ENCODE measurements around the gene NELL1.

The NELL1 gene

DNA sequence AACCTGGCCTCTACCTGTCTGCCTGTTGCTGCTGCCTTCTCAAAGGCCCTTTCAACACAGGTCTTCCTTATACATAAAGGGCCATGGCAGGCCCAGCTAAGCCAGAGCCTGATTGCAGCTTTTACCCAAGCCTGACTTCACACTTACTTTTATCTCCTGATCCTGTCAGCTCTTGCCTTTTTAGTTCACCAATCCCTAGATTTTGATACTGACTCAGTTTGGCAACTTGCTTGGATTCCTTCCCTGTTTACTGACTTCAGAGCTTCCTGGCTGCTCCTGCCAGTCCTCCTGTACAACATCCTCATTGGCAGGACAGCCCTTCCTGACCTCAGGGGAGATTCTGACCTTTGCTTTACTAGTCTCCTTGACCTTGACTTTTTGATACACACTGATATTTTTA, 195.2 kb downstream of the NELL1 start:
- DNase-seq (ENCODE audit: insufficient read length, low spot score) (no peak), FAIRE-seq (no peak)

DNA sequence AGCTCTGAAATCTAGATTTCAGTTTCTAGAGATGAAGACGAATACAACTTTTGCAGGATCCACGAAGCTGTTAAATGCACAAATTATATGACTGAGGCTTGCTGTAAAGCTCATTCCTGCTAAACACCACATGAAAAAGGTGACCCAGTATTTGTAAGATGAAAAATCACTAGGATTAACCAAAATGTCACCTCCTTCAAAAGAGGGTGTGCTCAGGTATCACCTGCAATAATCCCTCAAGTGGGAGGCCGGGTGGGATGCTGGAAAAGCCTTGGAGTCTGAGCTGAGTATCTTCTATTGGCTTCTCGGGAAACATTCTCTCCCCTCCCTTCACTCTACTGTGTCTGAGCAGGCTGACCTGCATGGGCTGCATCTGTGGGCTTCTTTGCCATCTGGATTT, 195.8 kb downstream of the NELL1 start:
- DNase-seq (ENCODE audit: insufficient read length, low spot score) (no peak), FAIRE-seq (no peak)

DNA sequence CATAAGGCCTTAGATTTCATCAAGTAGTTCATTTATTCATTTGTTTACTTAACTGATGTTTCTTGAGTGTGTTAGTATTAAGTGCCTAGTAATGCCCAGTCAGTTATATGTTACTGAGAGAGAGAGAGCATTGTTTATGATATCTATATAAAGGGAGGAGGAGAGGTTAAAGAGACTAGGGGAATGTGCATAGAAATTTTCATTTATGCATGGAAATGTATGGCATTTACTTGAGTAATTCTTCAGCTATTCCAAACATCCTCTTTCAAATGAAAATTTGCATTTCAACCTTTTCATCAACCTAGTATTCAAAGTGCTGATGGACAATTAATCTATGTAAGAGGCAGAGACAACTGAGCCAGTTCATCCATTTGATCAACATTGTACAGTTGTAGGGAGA, 199.7 kb downstream of the NELL1 start:
- no peak for DNase-seq (ENCODE audit: insufficient read length, low spot score)
- FAIRE-seq: no peak

DNA sequence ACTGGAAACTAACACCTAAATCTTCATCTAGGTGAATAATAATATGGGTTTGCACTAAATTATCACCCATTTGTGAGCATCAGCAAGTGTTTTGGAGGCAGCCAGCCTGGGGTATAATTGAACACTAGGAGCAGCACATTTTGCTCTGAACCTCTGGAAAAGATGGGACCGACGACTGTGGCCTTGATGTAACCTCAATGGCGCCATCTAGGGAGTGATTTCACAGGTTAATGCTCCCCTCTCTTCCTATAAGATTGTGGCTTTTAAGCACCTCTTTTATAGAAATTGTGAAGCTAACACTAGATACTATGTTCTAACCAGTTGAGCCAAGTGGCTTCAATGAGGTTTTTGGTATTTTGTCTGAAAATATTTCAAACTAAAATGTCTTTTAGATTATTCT, 203.7 kb downstream of the NELL1 start:
- FAIRE-seq (no peak), DNase-seq (ENCODE audit: insufficient read length, low spot score) (no peak)

DNA sequence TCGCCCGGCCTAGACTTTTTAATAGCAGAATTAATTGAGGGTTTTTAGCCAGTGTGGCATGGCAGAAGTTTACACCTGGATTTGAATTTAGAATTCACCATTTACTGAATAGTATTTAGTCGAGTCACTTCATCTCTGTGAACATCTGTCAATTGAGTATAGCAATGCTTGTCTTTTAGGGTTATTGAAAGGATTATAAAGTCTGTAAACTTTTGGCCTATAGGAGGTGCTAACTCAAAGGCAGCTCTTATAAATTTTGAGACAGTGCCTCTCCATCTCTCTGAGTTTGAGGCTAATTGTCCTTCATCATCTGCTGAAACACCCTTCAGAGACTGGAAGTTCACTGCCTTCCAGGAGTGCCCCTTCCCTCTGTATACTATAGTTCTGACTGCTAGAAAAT, 205.0 kb downstream of the NELL1 start:
- DNase-seq (ENCODE audit: insufficient read length, low spot score) (no peak), FAIRE-seq (no peak)

DNA sequence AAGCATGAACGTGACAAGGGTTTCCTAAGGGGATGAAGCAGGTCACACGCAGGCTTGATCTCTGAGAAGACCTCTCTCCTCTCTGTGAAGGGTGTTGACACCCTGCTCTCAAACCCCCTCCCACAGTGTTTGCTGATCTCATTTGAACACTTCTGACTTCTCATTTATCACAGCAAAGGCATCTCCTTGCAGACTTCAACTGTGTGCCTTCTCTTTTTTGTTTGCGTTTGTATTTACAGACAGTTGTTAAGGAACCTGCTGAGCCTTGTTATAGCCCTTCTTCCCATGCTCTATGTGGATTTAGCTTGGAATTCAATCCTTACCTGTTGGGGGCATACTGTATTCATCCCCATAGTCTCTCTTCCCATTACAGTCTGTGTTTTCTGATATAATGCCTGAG, 206.5 kb downstream of the NELL1 start:
- DNase-seq (ENCODE audit: insufficient read length, low spot score): no peak
- FAIRE-seq: no peak

DNA sequence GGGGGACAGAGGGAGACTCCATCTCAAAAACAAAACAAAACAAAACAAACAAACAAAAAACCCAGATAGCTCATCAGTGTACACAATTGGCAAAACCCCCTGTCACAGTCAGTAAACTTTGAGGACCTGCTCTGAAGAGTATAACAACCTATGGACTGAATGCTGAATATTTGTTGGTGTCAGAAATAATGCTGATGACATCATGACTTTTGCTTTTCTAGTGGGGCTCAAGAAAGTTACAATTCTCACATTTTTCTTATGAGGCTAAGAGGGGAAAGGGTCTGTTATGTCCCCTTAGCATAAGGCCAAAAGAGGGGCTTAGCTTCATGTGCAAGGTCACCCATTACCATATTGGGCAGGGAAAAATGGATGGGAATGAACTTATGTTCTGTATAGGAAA, 207.4 kb downstream of the NELL1 start:
- DNase-seq (ENCODE audit: insufficient read length, low spot score): no peak
- FAIRE-seq: no peak

DNA sequence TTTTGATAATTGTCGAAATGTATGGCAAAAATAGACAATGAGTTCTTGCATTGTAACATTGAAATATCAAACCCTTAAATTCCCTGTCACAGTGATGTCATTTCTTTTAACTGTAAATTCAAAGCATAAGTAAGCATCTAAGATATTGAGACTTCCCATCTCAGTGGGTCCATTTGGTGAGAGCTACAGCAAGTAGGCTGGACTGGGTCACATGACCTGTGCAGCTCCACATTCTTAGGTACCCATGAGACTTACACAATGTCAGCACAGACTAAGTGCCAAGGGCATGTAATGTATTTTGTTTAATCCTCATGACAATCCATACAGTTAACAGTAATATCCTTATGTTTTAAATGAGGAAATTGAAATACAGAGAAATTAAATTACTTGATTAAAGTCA, 210.7 kb downstream of the NELL1 start:
- no peak for FAIRE-seq
- DNase-seq (ENCODE audit: insufficient read length, low spot score): no peak

DNA sequence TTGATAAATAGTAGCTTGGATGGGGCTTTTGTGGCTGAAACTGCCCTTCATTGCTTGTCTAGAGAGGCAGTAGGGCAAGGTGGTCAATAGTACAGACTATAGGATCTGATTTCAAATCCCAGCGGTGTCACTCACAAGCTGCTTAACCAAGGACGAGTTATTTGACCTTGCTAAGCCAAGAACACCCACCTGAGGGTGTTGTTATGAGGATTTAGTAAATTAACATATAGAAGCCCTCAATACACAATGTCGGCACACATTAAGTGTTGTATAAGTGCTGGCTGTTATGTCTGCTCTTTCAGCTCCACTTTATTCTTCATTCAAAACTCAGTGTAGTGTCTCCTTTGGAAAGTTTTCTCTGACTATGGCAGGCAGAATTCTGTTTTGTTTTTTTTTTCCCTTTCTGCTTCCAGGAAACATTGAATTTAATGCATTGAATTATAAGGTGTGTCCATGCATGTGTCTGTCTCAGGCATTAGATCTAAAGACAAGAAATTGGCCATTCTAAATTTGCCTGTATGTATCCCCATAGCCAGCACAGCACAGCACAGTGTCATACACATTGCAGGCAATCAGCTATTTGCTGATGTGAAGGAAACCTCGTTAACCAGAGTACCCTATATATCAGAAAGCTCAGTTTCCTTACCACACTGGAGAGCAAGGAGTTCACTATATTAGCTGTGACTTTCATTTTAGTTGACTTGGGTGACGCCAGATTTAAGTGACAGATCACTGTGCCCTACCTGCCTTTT, 212.1 kb downstream of the NELL1 start:
- FAIRE-seq: no peak
- DNase-seq (ENCODE audit: insufficient read length, low spot score): no peak

DNA sequence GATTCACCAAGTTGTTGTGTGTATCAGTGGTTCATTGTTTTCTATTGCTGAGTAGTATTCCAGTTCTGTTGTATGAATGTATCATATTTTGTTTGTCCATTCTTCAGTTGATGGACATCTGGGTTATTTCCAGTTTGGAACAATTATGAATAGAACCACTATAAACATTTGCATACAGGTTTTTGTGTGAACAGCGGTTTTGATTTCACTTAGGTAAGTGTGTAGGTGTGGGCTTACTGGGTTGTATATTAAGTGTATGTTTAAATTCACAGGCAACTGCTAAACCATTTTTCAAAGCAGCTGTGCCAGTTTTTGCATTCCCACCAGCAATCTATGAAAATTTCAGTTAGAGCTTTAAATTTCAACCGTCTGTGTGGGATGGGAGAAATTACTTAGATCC, 217.8 kb downstream of the NELL1 start:
- FAIRE-seq (no peak), DNase-seq (ENCODE audit: insufficient read length, low spot score) (no peak)

DNA sequence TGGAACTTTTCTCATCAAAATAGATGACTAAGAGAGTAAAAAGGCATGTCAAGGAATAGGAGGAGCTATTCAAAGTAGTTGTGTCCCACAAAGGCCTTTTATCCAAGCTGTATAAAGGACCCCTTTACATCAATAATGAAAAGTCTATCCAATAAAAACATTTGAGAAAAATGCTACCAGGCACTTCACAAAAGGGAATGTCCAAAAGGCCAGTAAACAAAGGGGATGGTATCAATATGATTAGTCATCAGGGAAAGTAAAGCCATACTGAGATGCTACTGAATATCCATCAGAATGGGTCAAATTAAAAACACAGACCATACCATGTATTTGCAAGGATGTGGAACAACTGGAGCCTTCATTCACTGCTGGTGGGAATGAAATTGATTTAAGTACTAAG, 224.9 kb downstream of the NELL1 start:
- no peak for DNase-seq (ENCODE audit: insufficient read length, low spot score)
- FAIRE-seq: no peak

DNA sequence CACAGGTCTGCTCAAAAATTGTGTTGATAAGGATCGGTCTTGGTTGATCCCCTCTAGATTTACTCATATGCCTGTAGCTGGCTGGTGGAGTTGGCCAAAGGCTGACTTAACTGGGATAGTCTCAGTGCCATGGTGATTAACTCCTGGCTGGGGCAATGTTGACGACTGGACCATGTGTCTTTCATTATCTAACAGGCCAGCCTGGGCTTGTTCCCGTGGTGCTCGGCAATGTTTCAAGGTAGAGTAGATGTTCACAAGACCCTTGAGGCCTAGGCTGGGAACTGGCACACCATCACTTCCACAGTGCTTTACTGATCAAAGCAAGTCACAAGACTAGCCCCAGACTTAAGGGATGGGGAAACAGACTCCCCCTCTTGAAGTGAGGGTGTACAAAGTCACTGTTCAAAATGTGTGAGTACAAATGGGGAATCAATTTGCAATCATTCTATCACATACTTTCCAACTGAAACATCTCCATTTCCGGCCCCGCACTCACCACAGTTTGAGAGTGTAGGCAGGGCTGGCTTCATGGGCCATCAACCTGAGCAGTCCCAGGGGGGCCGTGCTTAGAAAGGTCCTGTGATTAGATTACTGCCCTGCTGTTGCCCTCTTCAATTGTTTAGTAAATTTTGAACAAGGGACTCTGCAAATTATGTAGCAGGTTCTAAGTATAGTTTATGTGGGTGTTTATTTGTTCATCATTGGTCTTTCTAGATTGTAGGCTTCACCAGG, 240.8 kb downstream of the NELL1 start:
- no peak for DNase-seq (ENCODE audit: insufficient read length, low spot score)

DNA sequence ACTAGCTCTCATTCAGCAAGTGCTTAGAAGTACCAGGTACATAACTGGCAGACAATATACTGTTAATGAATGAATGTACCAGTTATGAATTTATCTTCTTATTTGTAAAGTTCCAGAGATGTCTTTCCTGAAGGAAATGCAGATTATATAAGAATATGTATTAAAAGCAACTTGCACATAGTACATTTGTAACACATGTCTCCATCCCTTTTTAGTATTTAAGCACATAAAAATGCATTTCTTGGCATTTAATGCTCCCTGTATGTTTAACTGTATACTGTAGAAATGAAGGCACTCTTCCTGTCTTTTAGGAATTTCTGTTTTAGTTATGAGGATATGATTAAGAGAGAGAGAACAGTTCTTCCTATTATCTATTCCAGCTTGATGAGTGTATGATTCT, 241.3 kb downstream of the NELL1 start:
- DNase-seq (ENCODE audit: insufficient read length, low spot score) (no peak), FAIRE-seq (no peak)

More for the DNA sequence above, 240.8 kb downstream of the NELL1 start:
- no peak for FAIRE-seq

DNA sequence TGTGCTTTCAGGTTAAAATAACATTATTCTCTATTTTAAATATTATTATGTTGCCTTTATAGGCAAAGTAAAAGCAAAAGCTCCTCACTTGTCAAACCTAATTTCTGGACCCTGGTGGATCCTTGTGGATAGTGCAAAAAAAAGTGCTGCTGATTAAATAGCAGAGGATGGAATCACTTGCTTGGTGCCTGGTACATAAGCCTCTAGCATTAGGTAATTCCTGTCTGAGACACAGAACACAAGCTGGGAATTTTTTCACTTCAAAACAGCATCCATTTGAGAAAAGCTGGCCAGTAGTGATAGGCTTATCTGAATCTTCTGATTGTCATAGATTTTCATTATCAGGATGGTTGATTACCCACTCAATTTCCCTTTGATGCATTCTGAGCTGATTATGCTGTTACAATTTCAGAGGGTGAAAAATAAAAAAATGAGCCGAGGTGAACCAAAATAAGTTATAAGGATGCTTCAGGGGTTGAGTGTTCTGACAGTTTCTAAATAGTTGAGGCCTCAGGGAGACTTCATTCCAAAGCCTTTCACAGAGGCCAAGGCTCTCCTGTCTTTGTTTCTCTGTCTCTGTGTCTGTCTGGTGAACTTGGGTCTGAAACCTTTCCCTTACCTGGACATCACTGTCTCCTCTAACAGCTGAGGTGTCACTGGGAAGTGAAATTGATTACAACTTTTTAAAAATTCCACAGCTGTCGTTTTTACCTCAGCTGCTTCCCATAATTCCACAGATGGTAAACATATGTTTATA, 242.9 kb downstream of the NELL1 start:
- FAIRE-seq: no peak

DNA sequence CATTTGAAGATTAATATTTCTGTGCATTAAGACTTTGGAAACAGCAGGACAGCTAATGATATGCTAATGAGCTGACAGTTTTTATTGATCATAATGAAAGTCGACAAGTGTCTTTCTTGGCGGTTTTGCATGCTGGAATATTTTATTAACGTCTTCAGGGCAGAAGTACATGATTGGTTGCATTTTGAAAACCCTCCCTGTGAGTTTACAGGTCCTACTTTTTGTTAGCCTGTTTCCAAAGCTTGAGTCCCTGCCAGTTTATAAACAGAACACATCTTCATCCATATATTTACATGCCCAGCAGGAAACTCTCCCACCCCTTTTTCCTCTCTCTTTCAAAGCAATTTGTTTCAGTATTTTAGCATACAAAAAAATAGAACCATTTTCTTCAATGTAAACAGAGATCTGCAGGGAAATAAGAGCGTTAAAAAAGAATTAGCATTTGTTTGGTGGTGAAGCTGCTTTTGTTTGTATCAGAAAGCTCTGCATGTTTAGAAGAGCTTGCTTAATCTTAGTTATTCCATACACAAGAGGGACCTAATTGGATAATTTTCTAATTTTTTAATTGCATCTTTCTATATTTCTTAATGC, 243.6 kb downstream of the NELL1 start:
- FAIRE-seq (no peak), DNase-seq (ENCODE audit: insufficient read length, low spot score) (no peak)

More for the DNA sequence above, 242.9 kb downstream of the NELL1 start:
- DNase-seq (ENCODE audit: insufficient read length, low spot score): no peak

DNA sequence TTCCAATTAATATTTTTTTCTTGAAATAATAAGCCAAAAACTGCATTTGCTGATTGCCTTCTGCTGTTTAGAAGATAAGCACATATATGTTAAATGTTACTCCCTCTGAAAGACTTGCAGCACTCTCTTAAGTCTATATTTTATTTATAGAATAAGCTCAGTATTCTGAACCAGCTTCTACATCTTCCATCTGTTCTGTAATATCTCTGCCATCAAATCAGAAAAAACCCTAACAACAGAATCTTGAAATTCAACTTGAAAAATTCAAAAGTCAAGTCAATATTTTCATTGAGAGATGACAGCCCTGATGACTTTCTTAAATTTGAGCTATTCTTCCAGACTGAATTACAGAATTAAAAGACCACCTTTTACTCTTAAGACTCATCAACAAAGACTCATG, 247.9 kb downstream of the NELL1 start:
- FAIRE-seq: no peak

DNA sequence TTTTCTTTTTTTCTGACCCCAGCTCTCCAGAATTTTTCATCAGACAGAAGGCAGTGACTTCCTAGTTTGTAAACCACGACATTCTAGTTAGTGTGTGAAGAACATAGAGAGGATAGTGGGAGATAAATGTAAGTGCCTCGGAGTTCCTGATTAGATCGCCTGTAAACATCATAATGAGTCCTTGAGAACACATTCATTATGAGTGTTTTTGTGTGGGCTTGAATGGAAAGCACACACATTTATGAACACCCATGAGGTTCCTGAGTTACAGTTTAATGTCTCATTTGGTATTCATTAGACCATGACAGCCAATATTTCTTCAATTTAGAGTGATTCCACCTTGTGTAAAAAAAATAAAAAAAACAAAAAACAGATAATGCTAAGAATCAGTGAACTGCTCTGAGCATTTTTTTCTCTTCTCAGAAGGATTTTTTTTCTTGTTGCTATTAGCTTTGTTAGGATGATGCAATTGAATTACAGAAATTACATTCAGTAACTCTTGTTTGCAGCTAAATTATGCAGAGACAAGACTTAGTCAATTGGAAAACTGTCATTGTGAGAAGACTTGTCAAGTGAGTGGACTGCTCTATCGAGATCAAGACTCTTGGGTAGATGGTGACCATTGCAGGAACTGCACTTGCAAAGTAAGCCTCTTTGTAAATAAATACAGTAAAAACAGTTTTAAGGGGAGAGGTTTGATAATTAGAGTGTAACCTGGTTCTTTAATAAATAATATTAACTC, 257.6 kb downstream of the NELL1 start:
- FAIRE-seq (no peak), DNase-seq (ENCODE audit: insufficient read length, low spot score) (no peak)

More for the DNA sequence above, 247.9 kb downstream of the NELL1 start:
- DNase-seq (ENCODE audit: insufficient read length, low spot score): no peak

DNA sequence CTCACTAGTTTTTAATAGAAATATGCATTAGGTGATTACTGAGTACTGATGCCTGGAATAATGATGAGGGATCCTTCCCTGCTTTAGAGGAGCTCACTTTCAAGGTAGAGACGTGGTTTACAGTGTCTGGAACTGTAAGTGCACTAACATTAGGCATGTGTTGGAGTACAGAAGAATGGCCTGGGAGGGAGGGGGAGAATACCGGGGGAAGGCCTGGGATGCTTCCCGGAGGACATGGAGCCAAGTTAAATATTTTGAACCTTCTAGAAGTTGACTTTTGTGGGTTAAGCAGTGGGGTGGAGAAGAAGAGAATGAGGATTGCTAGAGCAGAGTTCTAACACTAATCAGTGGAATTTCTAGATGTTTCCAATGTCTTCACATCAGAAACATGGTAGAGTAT, 261.6 kb downstream of the NELL1 start:
- DNase-seq (ENCODE audit: insufficient read length, low spot score) (no peak), FAIRE-seq (no peak)

DNA sequence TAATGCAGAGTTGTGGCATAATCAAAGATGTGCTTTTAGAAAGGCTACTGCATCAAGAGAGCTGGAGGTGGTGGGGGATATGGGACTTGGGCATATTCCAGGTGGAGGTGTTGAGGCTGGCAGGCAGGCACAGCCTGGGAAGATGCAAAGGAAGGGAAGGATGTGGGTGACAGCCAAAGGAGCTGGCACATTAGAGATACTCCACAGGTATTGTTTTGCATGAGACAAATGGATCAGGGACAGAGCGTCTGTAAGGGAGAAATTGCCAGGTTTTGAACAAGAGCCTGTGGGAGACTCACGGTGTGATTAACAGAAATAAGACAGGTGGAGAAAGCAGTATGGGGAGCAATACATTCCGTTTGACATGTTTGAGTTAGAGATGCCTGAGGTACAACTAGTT, 263.7 kb downstream of the NELL1 start:
- no peak for DNase-seq (ENCODE audit: insufficient read length, low spot score)
- FAIRE-seq: no peak

DNA sequence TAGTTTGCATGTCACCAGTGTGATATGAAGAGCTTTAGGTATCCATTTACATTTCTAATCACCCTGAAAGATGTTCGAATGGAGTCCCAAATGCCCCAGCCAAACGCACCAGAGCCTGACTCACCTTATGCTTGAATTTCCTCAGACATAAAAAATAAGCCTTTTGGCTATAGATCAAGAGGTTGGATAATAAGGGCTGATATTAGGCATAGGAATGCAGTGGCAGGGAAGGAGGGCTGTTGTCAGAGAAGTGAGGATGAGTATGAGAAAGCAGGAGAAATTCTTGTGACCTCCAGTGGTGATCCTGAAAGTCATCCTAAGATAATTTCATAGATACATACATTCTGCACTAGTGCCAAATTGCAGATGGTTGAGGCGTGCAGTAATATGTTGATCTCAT, 264.6 kb downstream of the NELL1 start:
- DNase-seq (ENCODE audit: insufficient read length, low spot score): no peak
- FAIRE-seq: no peak

DNA sequence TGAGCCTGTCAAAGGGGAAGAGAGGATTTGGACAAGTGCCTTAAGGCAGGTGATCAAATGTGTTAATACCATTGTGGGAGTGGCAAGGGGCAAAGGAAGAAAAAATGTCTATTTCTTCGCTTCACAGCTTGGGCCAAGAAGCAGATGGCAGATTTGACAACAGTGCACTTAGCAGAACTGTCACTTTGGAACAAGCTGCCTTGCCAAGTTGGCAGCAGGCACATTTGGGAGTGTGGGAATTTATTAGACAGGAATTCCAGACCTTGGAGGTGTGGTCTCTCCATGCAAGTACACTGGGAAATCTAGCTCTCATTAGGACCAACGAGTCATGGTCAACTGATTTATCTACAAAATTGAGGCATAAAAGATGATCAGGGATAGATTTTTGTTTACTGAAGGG, 265.1 kb downstream of the NELL1 start:
- FAIRE-seq (no peak), DNase-seq (ENCODE audit: insufficient read length, low spot score) (no peak)
